ENCODE data around the gene TGFB2. TPM values are rescaled to one million over a fixed set of nuclear protein-coding genes. Genes with fewer than 3 reads are reported as not detected.

TGFB2 gene
- total and polyA plus RNA-seq, 4 donors, result 0.21 to 0.75 (median 0.41) TPM

DNA sequence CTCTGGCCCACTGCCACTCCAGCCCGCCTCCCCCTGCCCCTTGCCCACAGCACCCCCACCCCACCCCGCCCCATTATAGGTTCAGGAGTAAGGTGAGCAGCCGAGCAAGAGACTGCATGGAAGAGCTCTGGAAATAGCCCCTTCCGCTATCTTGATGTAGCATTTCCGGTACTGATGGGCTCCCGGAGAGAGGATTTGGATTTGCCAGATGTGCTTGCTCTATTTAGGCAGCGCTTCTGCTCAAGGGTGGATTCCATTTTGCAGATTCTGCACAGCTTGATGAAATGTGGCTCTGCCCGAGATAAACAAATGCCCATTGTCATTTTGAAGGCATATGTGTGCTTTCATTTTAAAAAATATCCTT, 6.9 kb downstream of the TGFB2 start:
- H3K9me3 ChIP-seq (ENCODE audit: control insufficient read depth in 4 of 4, low read length in 3 of 4), result no peaks in the 10 kb centered on the region
- TF ChIP-seq ATF3 (IDR thresholded peaks at IDR 0.05), result no peak
- TF ChIP-seq JUND (IDR thresholded peaks at IDR 0.05), result no peak
- TF ChIP-seq FOXA2 (IDR thresholded peaks at IDR 0.05), result no peak
- TF ChIP-seq RXRA (IDR thresholded peaks at IDR 0.05), result no peak
- no peak for TF ChIP-seq CTCF (IDR thresholded peaks at IDR 0.05; ENCODE audit: low read depth, low read length, missing input control)
- no peak for TF ChIP-seq FOXA1 (IDR thresholded peaks at IDR 0.05)
- TF ChIP-seq NR2F2 (IDR thresholded peaks at IDR 0.05), result no peak
- no peak for TF ChIP-seq EGR1 (IDR thresholded peaks at IDR 0.05; ENCODE audit: low read depth in 2 of 2)
- TF ChIP-seq, protein P1, sequence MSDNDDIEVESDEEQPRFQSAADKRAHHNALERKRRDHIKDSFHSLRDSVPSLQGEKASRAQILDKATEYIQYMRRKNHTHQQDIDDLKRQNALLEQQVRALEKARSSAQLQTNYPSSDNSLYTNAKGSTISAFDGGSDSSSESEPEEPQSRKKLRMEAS (IDR thresholded peaks at IDR 0.05), result no peak
- TF ChIP-seq, protein P2, sequence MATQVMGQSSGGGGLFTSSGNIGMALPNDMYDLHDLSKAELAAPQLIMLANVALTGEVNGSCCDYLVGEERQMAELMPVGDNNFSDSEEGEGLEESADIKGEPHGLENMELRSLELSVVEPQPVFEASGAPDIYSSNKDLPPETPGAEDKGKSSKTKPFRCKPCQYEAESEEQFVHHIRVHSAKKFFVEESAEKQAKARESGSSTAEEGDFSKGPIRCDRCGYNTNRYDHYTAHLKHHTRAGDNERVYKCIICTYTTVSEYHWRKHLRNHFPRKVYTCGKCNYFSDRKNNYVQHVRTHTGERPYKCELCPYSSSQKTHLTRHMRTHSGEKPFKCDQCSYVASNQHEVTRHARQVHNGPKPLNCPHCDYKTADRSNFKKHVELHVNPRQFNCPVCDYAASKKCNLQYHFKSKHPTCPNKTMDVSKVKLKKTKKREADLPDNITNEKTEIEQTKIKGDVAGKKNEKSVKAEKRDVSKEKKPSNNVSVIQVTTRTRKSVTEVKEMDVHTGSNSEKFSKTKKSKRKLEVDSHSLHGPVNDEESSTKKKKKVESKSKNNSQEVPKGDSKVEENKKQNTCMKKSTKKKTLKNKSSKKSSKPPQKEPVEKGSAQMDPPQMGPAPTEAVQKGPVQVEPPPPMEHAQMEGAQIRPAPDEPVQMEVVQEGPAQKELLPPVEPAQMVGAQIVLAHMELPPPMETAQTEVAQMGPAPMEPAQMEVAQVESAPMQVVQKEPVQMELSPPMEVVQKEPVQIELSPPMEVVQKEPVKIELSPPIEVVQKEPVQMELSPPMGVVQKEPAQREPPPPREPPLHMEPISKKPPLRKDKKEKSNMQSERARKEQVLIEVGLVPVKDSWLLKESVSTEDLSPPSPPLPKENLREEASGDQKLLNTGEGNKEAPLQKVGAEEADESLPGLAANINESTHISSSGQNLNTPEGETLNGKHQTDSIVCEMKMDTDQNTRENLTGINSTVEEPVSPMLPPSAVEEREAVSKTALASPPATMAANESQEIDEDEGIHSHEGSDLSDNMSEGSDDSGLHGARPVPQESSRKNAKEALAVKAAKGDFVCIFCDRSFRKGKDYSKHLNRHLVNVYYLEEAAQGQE (IDR thresholded peaks at IDR 0.05), result no peak
- no peak for TF ChIP-seq GABPA (IDR thresholded peaks at IDR 0.05 in 1 of 2, conservative IDR thresholded peaks at IDR 0.05 in 1 of 2)
- no peak for TF ChIP-seq TAF1 (conservative IDR thresholded peaks at IDR 0.05)
- TF ChIP-seq, protein P3, sequence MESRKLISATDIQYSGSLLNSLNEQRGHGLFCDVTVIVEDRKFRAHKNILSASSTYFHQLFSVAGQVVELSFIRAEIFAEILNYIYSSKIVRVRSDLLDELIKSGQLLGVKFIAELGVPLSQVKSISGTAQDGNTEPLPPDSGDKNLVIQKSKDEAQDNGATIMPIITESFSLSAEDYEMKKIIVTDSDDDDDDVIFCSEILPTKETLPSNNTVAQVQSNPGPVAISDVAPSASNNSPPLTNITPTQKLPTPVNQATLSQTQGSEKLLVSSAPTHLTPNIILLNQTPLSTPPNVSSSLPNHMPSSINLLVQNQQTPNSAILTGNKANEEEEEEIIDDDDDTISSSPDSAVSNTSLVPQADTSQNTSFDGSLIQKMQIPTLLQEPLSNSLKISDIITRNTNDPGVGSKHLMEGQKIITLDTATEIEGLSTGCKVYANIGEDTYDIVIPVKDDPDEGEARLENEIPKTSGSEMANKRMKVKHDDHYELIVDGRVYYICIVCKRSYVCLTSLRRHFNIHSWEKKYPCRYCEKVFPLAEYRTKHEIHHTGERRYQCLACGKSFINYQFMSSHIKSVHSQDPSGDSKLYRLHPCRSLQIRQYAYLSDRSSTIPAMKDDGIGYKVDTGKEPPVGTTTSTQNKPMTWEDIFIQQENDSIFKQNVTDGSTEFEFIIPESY (IDR thresholded peaks at IDR 0.05), result no peak
- TF ChIP-seq RAD21 (IDR thresholded peaks at IDR 0.05), result no peak
- no peak for TF ChIP-seq HNF4G (IDR thresholded peaks at IDR 0.05)
- TF ChIP-seq SP1 (IDR thresholded peaks at IDR 0.05), result no peak
- TF ChIP-seq YY1 (IDR thresholded peaks at IDR 0.05), result no peak
- no peaks in the 10 kb centered on the region for H3K27me3 ChIP-seq (ENCODE audit: control insufficient read depth in 4 of 4, insufficient read depth in 4 of 4, low read length in 3 of 4)
- H3K27ac ChIP-seq (ENCODE audit: low read depth in 1 of 2, low read length in 2 of 2), result no peak overlapping the region
- DNase-seq (ENCODE audit: low spot score), result no peak
- H3K36me3 ChIP-seq (ENCODE audit: control insufficient read depth in 4 of 4, insufficient read depth in 3 of 4, low read depth in 1 of 4, low read length in 3 of 4), result no peaks in the 10 kb centered on the region
- no peak overlapping the region for H3K9ac ChIP-seq (ENCODE audit: low read depth in 1 of 2, low read length in 2 of 2)
- 82% methylated on average over 8 of the region's 8 CpGs for WGBS
- H3K4me3 ChIP-seq (ENCODE audit: low read depth in 1 of 3, low read length in 3 of 3), result no peak overlapping the region
- peaks cover 0 to 4% (median 2%) of the 10 kb centered on the region in 4 donors for H3K4me1 ChIP-seq (ENCODE audit: control insufficient read depth in 4 of 4, insufficient read depth in 4 of 4, low read length in 3 of 4)

DNA sequence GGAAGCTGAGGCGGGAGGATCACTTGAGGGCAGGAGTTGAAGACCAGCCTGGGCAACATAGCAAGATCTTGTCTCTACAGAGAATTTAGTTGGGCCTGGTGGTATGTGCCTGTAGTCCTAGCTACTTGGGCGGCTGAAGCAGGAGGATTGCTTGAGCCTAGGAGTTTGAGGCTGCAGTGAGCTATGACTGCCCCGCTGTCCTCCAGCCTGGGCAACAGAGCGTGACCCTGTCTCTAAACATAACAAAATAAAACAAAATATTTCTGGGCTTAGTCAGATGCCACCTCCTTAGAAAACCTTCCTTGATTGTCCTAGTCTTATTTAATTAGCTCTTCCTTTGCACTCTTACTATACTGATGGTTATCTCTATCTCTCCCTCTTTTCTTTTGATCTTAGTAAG, 8.5 kb downstream of the TGFB2 start:
- Histone ChIP-seq H3K27ac (ENCODE audit: low read depth in 1 of 2, low read length in 2 of 2) (no peak overlapping the region), H3K4me3 (ENCODE audit: low read depth in 1 of 3, low read length in 3 of 3) (no peak overlapping the region), H3K4me1 (ENCODE audit: control insufficient read depth in 4 of 4, insufficient read depth in 4 of 4, low read length in 3 of 4) (no peaks in the 10 kb centered on the region), H3K27me3 (ENCODE audit: control insufficient read depth in 4 of 4, insufficient read depth in 4 of 4, low read length in 3 of 4) (no peaks in the 10 kb centered on the region), H3K36me3 (ENCODE audit: control insufficient read depth in 4 of 4, insufficient read depth in 3 of 4, low read depth in 1 of 4, low read length in 3 of 4) (no peaks in the 10 kb centered on the region), H3K9me3 (ENCODE audit: control insufficient read depth in 4 of 4, low read length in 3 of 4) (no peaks in the 10 kb centered on the region), H3K9ac (ENCODE audit: low read depth in 1 of 2, low read length in 2 of 2) (no peak overlapping the region)
- 98% methylated on average over 4 of the region's 4 CpGs for WGBS
- no peak for DNase-seq (ENCODE audit: low spot score)
- no peak for TF ChIP-seq SP1 (IDR thresholded peaks at IDR 0.05)
- TF ChIP-seq, protein P3 (IDR thresholded peaks at IDR 0.05), result no peak
- no peak for TF ChIP-seq FOXA1 (IDR thresholded peaks at IDR 0.05)
- TF ChIP-seq, protein P1 (IDR thresholded peaks at IDR 0.05), result no peak
- TF ChIP-seq GABPA (IDR thresholded peaks at IDR 0.05 in 1 of 2, conservative IDR thresholded peaks at IDR 0.05 in 1 of 2), result no peak
- no peak for TF ChIP-seq HNF4G (IDR thresholded peaks at IDR 0.05)
- TF ChIP-seq TAF1 (conservative IDR thresholded peaks at IDR 0.05), result no peak
- TF ChIP-seq ATF3 (IDR thresholded peaks at IDR 0.05), result no peak
- TF ChIP-seq CTCF (IDR thresholded peaks at IDR 0.05; ENCODE audit: low read depth, low read length, missing input control), result no peak

Measured in liver (tissue), 9 donors.